OCI-LY1 (cell line): Measurements from ENCODE around the gene CELF2.

Experiments used
- H2AFZ ChIP-seq: fragments of 200-600 bp; sonication (generic), shearing (Covaris generic); 2 replicates; pipeline ENCODE4 v1.6.0; 2014; ENCODE audit warnings: antibody characterized with exemption, mild to moderate bottlenecking, low read length
- H3F3A ChIP-seq: fragments of 200-600 bp; sonication (generic), shearing (Covaris generic); 2 replicates; pipeline ENCODE4 v1.6.0; 2014; ENCODE audit warnings: mild to moderate bottlenecking, antibody characterized with exemption, low read length, moderate library complexity; ENCODE audit not compliant: insufficient read depth
- H3K27ac ChIP-seq: fragments of 200-600 bp; sonication (generic); 2 replicates; pipeline ENCODE4 v1.5.1; 2014; ENCODE audit warnings: low read length, mixed run types, mild to moderate bottlenecking, low read depth; ENCODE audit not compliant: poor library complexity, severe bottlenecking
- H3K27me3 ChIP-seq: fragments of 200-600 bp; sonication (generic); 2 replicates; pipeline ENCODE4 v1.6.0; 2014; ENCODE audit warnings: antibody characterized with exemption, mild to moderate bottlenecking, low read length, moderate library complexity; ENCODE audit not compliant: insufficient read depth
- H3K36me3 ChIP-seq: fragments of 200-600 bp; sonication (generic); 2 replicates; pipeline ENCODE4 v1.6.1; 2014; ENCODE audit warnings: mild to moderate bottlenecking, antibody characterized with exemption, low read length, moderate library complexity, mixed read lengths; ENCODE audit not compliant: insufficient read depth
- H3K4me1 ChIP-seq: fragments of 200-600 bp; sonication (generic); 2 replicates; pipeline ENCODE4 v1.5.1; 2014; ENCODE audit warnings: mild to moderate bottlenecking, low read length, moderate library complexity; ENCODE audit not compliant: insufficient read depth, severe bottlenecking
- H3K4me2 ChIP-seq: fragments of 200-600 bp; sonication (generic), shearing (Covaris generic); 2 replicates; pipeline ENCODE4 v1.6.1; 2014; ENCODE audit warnings: low read length
- H3K4me3 ChIP-seq: fragments of 200-600 bp; sonication (generic); 2 replicates; pipeline ENCODE4 v1.5.1; 2014; ENCODE audit warnings: low read length, low read depth, mild to moderate bottlenecking, mixed read lengths; ENCODE audit not compliant: poor library complexity, severe bottlenecking
- H3K79me2 ChIP-seq: fragments of 200-600 bp; shearing (Covaris generic); 2 replicates; pipeline ENCODE4 v1.6.1; 2016; ENCODE audit warnings: mixed run types, low read length, mixed read lengths; ENCODE audit not compliant: insufficient read depth
- H3K9ac ChIP-seq: fragments of 200-600 bp; sonication (generic), shearing (Covaris generic); 2 replicates; pipeline ENCODE4 v1.6.1; 2014; ENCODE audit warnings: mild to moderate bottlenecking, low read length, mixed read lengths
- H3K9me2 ChIP-seq: fragments of 200-600 bp; sonication (generic), shearing (Covaris generic); 2 replicates; pipeline ENCODE4 v1.6.1; 2014; ENCODE audit warnings: low read depth, mild to moderate bottlenecking, low read length, mixed read lengths
- H3K9me3 ChIP-seq: fragments of 200-600 bp; shearing (Covaris generic); 2 replicates; pipeline ENCODE4 v1.6.1; 2014; ENCODE audit warnings: low read length, mixed read lengths
- H4K20me1 ChIP-seq: fragments of 200-600 bp; sonication (generic), shearing (Covaris generic); 2 replicates; pipeline ENCODE4 v1.6.0; 2016; ENCODE audit warnings: mild to moderate bottlenecking, low read length; ENCODE audit not compliant: insufficient read depth
- CTCF ChIP-seq: fragments of 200-600 bp; sonication (generic), shearing (Covaris generic); IDR thresholded peaks from 2 replicates; pipeline ENCODE4 v1.5.1; 2017; ENCODE audit warnings: mild to moderate bottlenecking, antibody characterized with exemption, low read length, moderate library complexity, mixed read lengths
- EZH2 ChIP-seq: fragments of 200-600 bp; sonication (generic), shearing (Covaris generic); IDR thresholded peaks from 2 replicates; pipeline ENCODE4 v1.8.0; 2017; ENCODE audit warnings: borderline replicate concordance, mixed run types, mild to moderate bottlenecking, antibody characterized with exemption, low read length, moderate library complexity, mixed read lengths

Gene CELF2

GRCh38 chr10:11339013-11339412, 321.3 kb downstream of the CELF2 start:
- Histone ChIP-seq H3K27me3 (no peaks in the 10 kb centered on the region), H3K36me3 (no peaks in the 10 kb centered on the region)

GRCh38 chr10:11339660-11340059, 322.0 kb downstream of the CELF2 start:
- H3K27ac ChIP-seq: no peak overlapping the region
- no peak for TF ChIP-seq EZH2
- no peak for TF ChIP-seq CTCF
- no peak overlapping the region for H3K4me3 ChIP-seq
- no peak overlapping the region for H3K4me2 ChIP-seq
- H4K20me1 ChIP-seq: no peaks in the 10 kb centered on the region
- no peaks in the 10 kb centered on the region for H3K27me3 ChIP-seq
- H3K9me2 ChIP-seq: no peaks in the 10 kb centered on the region
- H3F3A ChIP-seq: no peaks in the 10 kb centered on the region
- H2AFZ ChIP-seq: no peak overlapping the region
- no peaks in the 10 kb centered on the region for H3K9me3 ChIP-seq
- H3K36me3 ChIP-seq: no peaks in the 10 kb centered on the region
- H3K79me2 ChIP-seq: no peaks in the 10 kb centered on the region
- H3K9ac ChIP-seq: no peak overlapping the region
- no peaks in the 10 kb centered on the region for H3K4me1 ChIP-seq

More at GRCh38 chr10:11339013-11339412, 321.3 kb downstream of the CELF2 start:
- no peaks in the 10 kb centered on the region for H3K79me2 ChIP-seq
- H4K20me1 ChIP-seq: no peaks in the 10 kb centered on the region
- TF ChIP-seq CTCF: no peak
- TF ChIP-seq EZH2: no peak
- H3K9me3 ChIP-seq: no peaks in the 10 kb centered on the region
- H3K27ac ChIP-seq: no peak overlapping the region
- no peak overlapping the region for H2AFZ ChIP-seq
- no peaks in the 10 kb centered on the region for H3F3A ChIP-seq
- H3K9me2 ChIP-seq: no peaks in the 10 kb centered on the region
- H3K4me2 ChIP-seq: no peak overlapping the region
- H3K4me3 ChIP-seq: no peak overlapping the region
- H3K4me1 ChIP-seq: no peaks in the 10 kb centered on the region
- no peak overlapping the region for H3K9ac ChIP-seq

GRCh38 chr10:11341283-11341960, 323.8 kb downstream of the CELF2 start:
- no peaks in the 10 kb centered on the region for H3F3A ChIP-seq
- H3K9me3 ChIP-seq: no peaks in the 10 kb centered on the region
- no peak overlapping the region for H2AFZ ChIP-seq
- H3K4me1 ChIP-seq: no peaks in the 10 kb centered on the region
- H3K9ac ChIP-seq: no peak overlapping the region
- TF ChIP-seq EZH2 (no peak), CTCF (no peak)
- H3K9me2 ChIP-seq: no peaks in the 10 kb centered on the region
- H3K4me3 ChIP-seq: no peak overlapping the region
- H3K79me2 ChIP-seq: no peaks in the 10 kb centered on the region
- H4K20me1 ChIP-seq: no peaks in the 10 kb centered on the region
- no peaks in the 10 kb centered on the region for H3K27me3 ChIP-seq
- H3K4me2 ChIP-seq: no peak overlapping the region
- H3K27ac ChIP-seq: no peak overlapping the region
- H3K36me3 ChIP-seq: no peaks in the 10 kb centered on the region
